Measurements from ENCODE around the gene TAOK1. TPM values are rescaled to one million over a fixed set of nuclear protein-coding genes. Genes with fewer than 3 reads are reported as not detected.

The TAOK1 gene
- total RNA-seq, 1 donor, result 70.4 TPM

GRCh38 chr17:29390851-29391631 lies 878 bp downstream of the TAOK1 start:
- DNase-seq (ENCODE audit: low read depth), result peak; percentile 57
- peak overlapping the region; percentile 96 for H3K4me3 ChIP-seq (ENCODE audit: low read depth, low read length)
- TF ChIP-seq, protein P1, sequence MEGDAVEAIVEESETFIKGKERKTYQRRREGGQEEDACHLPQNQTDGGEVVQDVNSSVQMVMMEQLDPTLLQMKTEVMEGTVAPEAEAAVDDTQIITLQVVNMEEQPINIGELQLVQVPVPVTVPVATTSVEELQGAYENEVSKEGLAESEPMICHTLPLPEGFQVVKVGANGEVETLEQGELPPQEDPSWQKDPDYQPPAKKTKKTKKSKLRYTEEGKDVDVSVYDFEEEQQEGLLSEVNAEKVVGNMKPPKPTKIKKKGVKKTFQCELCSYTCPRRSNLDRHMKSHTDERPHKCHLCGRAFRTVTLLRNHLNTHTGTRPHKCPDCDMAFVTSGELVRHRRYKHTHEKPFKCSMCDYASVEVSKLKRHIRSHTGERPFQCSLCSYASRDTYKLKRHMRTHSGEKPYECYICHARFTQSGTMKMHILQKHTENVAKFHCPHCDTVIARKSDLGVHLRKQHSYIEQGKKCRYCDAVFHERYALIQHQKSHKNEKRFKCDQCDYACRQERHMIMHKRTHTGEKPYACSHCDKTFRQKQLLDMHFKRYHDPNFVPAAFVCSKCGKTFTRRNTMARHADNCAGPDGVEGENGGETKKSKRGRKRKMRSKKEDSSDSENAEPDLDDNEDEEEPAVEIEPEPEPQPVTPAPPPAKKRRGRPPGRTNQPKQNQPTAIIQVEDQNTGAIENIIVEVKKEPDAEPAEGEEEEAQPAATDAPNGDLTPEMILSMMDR (IDR thresholded peaks at IDR 0.05; ENCODE audit: insufficient read depth, low read depth, low read length), result no peak

GRCh38 chr17:29393436-29393835 lies 3.3 kb downstream of the TAOK1 start:
- H3K4me3 ChIP-seq (ENCODE audit: low read depth, low read length), result no peak overlapping the region
- peak; percentile 60 for DNase-seq (ENCODE audit: low read depth)
- TF ChIP-seq, protein P1 (IDR thresholded peaks at IDR 0.05; ENCODE audit: insufficient read depth, low read depth, low read length), result no peak

- TF ChIP-seq, protein P1 (IDR thresholded peaks at IDR 0.05; ENCODE audit: insufficient read depth, low read depth, low read length), result no peak
- no peak for DNase-seq (ENCODE audit: low read depth)
- H3K4me3 ChIP-seq (ENCODE audit: low read depth, low read length), result no peak overlapping the region
Measured at GRCh38 chr17:29394761-29395160, 4.6 kb downstream of the TAOK1 start.

DNA sequence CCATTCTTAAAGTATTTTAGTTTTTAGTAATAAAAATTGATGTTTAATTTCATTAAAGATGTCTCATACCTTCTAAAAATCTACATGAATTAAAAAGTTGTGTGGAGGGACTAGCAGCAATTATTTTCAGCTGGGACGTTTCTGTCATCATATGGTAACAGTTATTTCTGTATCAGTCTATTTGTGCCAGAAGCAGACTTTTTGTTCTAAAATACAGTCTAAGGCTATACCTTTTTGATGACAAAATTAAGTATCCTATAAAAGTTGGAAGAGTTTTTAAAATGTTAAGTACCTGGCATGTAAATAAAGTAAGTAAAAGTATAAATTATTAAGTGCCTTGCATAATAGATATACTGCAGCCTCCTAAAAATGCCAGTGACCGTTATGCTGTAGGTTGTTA lies 5.9 kb downstream of the TAOK1 start:
- H3K4me3 ChIP-seq (ENCODE audit: low read depth, low read length), result no peak overlapping the region
- no peak for DNase-seq (ENCODE audit: low read depth)
- TF ChIP-seq, protein P1 (IDR thresholded peaks at IDR 0.05; ENCODE audit: insufficient read depth, low read depth, low read length), result no peak

GRCh38 chr17:29399634-29400033 lies 9.5 kb downstream of the TAOK1 start:
- no peak overlapping the region for H3K4me3 ChIP-seq (ENCODE audit: low read depth, low read length)
- no peak for DNase-seq (ENCODE audit: low read depth)
- TF ChIP-seq, protein P1 (IDR thresholded peaks at IDR 0.05; ENCODE audit: insufficient read depth, low read depth, low read length), result no peak

GRCh38 chr17:29400818-29401217 lies 10.7 kb downstream of the TAOK1 start:
- no peak for DNase-seq (ENCODE audit: low read depth)
- TF ChIP-seq, protein P1 (IDR thresholded peaks at IDR 0.05; ENCODE audit: insufficient read depth, low read depth, low read length), result no peak
- H3K4me3 ChIP-seq (ENCODE audit: low read depth, low read length), result no peak overlapping the region

- TF ChIP-seq, protein P1 (IDR thresholded peaks at IDR 0.05; ENCODE audit: insufficient read depth, low read depth, low read length), result no peak
- H3K4me3 ChIP-seq (ENCODE audit: low read depth, low read length), result no peak overlapping the region
- no peak for DNase-seq (ENCODE audit: low read depth)
Measured at GRCh38 chr17:29401258-29401657, 11.1 kb downstream of the TAOK1 start.

All from fibroblast of villous mesenchyme (primary cell).